ENCODE data around the gene PROX2. TPM values are rescaled to one million over a fixed set of nuclear protein-coding genes. Genes with fewer than 3 reads are reported as not detected.

PROX2 gene
- total RNA-seq, 1 donor from 2014 or later, result not detected

DNA sequence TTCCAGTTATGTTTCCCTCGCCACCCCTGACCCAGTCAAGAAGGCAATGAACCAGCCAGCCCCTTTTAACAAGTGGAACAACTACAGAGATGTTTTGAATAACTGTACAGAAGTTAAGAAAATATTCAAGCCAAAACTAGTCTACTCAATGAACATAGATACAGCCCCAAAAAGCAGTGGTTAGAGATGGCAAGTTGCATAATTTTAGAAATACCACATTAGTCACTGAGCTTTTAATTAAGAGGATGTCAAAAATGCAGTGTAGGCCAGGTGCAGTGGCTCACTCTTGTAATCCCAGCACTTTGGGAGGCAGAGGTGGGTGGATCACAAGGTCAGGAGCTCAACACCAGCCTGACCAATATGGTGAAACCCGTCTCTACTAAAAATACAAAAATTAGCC lies 27.2 kb downstream of the PROX2 start:
- TF ChIP-seq POLR2AphosphoS5 (IDR thresholded peaks at IDR 0.05; ENCODE audit: insufficient read depth in 1 of 2, low read depth in 1 of 2), result no peak
- no peak for TF ChIP-seq POLR2A (IDR thresholded peaks at IDR 0.05)
- TF ChIP-seq CTCF (IDR thresholded peaks at IDR 0.05), result no peak
- intact Hi-C loops (cut with DNase I), result no loop called here
- no peak for DNase-seq (ENCODE audit: extremely low spot score in 2 of 2)

DNA sequence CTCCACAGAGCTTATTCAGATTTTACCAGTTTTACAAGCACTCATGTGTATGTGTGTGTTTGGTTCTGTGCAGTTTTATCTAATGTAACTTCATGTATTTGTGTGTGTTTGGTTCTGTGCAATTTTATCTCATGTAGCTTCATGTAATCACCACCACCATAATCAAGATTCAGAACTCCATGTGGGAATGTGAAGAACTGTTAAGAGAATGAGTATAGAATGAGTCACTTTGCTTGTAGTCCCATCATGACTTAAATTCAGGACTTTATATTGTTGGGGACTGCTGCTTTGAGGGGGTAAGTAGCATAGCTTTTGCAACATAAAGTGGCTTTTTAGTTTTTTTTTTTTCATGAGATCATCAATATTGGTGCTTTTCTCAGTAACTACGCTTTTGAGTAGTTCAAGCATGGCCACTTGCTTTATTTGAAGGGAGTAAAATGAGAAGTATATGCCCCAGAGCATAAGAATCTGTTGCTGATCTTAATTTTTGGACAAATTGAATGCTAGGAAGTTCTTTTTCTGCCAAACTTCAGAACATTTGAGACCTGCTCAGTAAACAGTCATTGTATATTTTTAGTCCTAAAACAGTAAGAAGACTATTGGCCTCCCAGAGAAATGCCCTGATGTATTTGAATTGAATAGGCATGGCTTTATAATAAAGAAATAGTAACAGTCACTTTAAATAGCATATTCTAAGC lies 28.8 kb downstream of the PROX2 start:
- TF ChIP-seq POLR2AphosphoS5 (IDR thresholded peaks at IDR 0.05; ENCODE audit: insufficient read depth in 1 of 2, low read depth in 1 of 2) (no peak), CTCF (IDR thresholded peaks at IDR 0.05) (no peak), POLR2A (IDR thresholded peaks at IDR 0.05) (no peak)
- no peak overlapping the region for H3K4me3 ChIP-seq
- H3K27me3 ChIP-seq, result no peaks in the 10 kb centered on the region
- DNase-seq (ENCODE audit: extremely low spot score in 2 of 2), result no peak
- no peaks in the 10 kb centered on the region for H3K9me3 ChIP-seq
- no peaks in the 10 kb centered on the region for H3K36me3 ChIP-seq
- H3K4me1 ChIP-seq, result peaks cover 12% of the 10 kb centered on the region
- intact Hi-C loops (cut with DNase I), result no loop called here
- H3K27ac ChIP-seq, result no peak overlapping the region

More for the DNA sequence above, 27.2 kb downstream of the PROX2 start:
- Histone ChIP-seq H3K27me3 (no peaks in the 10 kb centered on the region), H3K4me1 (peaks cover 25% of the 10 kb centered on the region), H3K9me3 (no peaks in the 10 kb centered on the region), H3K36me3 (no peaks in the 10 kb centered on the region), H3K4me3 (no peak overlapping the region), H3K27ac (no peak overlapping the region)

DNA sequence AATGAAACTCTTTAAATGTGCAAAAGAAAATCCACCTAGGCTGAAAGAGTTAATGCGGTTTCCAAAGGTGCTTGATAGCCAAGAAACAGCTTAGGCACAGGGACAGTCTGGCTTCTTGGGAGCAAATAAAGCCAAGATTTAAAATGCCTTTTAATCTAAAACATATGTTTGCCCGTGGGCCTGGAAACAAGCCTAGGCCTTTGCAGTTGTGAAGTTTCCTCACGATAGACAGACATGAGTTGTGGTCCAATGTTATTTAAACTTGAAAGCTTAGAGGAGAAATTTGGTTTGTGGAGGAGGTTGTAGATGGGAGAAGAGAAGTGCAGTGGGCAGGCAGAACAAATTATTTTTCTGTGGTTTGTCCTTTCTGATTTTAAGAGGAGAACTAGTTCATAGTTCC lies 29.8 kb downstream of the PROX2 start:
- Histone ChIP-seq H3K36me3 (no peaks in the 10 kb centered on the region), H3K4me1 (peaks cover 12% of the 10 kb centered on the region), H3K27me3 (no peaks in the 10 kb centered on the region), H3K4me3 (no peak overlapping the region), H3K27ac (no peak overlapping the region), H3K9me3 (no peaks in the 10 kb centered on the region)
- TF ChIP-seq CTCF (IDR thresholded peaks at IDR 0.05) (no peak), POLR2AphosphoS5 (IDR thresholded peaks at IDR 0.05; ENCODE audit: insufficient read depth in 1 of 2, low read depth in 1 of 2) (no peak), POLR2A (IDR thresholded peaks at IDR 0.05) (no peak)
- intact Hi-C loops (cut with DNase I), result no loop called here
- DNase-seq (ENCODE audit: extremely low spot score in 2 of 2), result no peak

DNA sequence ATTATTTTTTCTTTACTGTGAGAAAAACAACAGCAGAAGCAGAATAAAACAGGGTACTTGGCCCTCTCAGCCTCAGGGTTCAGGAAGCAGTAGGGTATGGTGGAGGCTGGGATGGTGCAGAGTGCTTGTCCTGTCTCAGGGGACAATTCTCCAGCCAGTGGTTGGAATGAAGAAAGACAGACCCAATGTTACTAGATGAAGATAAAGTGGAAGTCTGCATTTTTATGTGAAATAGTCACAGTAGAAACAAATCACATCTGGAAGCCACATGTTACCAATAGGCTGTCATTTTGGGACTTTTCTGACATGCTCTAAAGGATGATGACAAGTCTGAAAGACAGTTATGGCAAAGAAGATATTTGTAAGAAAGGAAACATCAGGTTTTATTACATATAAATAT lies 32.3 kb downstream of the PROX2 start:
- DNase-seq (ENCODE audit: extremely low spot score in 2 of 2), result no peak
- Histone ChIP-seq H3K36me3 (peaks cover 0 to 5% of the 10 kb centered on the region in 2 donors), H3K27me3 (no peaks in the 10 kb centered on the region), H3K4me3 (no peak overlapping the region), H3K27ac (no peak overlapping the region), H3K4me1 (peaks cover 12% of the 10 kb centered on the region), H3K9me3 (no peaks in the 10 kb centered on the region)
- TF ChIP-seq CTCF (IDR thresholded peaks at IDR 0.05) (no peak), POLR2A (IDR thresholded peaks at IDR 0.05) (no peak), POLR2AphosphoS5 (IDR thresholded peaks at IDR 0.05; ENCODE audit: insufficient read depth in 1 of 2, low read depth in 1 of 2) (no peak)
- intact Hi-C loops (cut with DNase I), result no loop called here
